Hindlimb muscle (tissue), 1 donor: ENCODE measurements around the gene ATPAF1. TPM values are rescaled to one million over a fixed set of nuclear protein-coding genes. Genes with fewer than 3 reads are reported as not detected.
"Not testable (repeated sequence)": the region's sequence is repeated elsewhere in the genome, so short reads cannot be mapped to it uniquely, and the experiment has no call there.

Experiments
- DNase-seq: peaks from one replicate; pipeline ENCODE4 v3.0.0-alpha.2; 2013
- polyA plus RNA-seq: library from polyadenylated mRNA; unstranded; fragments of 120-200 nt; gene quantifications from one replicate; pipeline ENCODE4 v1.2.1, GENCODE V29; 2013; ENCODE audit not compliant: insufficient read length

Gene ATPAF1
- polyA plus RNA-seq, 1 donor, result 51.7 TPM

DNA sequence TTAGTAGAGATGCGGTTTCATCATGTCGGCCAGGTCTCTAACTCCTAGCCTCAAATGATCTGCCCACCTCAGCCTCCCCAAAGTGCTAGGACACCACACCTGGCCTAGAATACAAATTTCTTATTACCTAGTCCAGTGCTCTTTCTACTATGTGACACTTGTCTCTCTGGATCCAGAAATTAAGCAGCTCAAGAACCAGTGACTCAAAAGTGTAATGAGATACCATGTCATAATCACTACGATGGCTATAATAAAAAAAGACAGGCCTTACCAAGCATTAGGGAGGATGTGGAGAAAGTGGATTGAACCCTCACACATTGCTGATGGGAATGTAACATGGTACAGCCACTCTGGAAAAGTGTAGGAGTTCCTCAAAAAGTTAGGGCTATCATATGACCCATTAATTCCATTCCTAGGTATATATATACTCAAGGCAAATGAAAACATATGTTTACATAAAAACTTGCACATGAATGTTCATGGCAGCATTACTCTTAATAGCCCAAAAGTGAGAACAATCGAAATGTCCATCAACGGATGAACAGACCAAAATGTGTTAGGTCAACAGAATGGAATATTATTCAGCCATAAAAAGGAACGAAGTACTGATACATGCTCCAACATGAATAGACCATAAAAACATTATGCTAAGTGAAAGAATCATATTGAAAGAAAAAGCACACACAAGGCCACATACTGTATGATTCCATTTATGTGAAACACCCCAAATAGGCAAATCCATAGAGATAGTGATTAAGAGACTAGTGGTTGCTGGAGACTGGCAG, 11.8 kb upstream of the ATPAF1 start:
- DNase-seq, result no peak

DNA sequence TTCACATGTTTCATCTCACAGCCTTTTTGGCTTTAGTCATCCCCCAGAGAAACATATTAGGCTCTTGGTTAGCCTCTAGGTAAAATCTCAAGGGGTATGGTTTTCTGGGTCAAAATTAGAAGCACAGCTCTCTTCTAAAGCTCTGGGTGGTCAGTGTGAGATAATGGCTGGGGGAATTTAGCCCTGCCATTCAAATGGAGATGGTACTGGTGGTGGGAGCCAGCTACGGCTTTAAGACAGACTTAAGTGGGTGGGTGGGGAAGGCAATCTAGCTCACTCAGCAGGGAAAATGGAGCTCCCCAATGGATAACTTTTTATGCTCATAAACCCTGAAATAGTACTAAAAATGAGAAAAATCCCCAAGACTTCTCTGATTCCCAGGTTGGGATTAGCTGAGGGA, 9.2 kb upstream of the ATPAF1 start:
- DNase-seq, result no peak

DNA sequence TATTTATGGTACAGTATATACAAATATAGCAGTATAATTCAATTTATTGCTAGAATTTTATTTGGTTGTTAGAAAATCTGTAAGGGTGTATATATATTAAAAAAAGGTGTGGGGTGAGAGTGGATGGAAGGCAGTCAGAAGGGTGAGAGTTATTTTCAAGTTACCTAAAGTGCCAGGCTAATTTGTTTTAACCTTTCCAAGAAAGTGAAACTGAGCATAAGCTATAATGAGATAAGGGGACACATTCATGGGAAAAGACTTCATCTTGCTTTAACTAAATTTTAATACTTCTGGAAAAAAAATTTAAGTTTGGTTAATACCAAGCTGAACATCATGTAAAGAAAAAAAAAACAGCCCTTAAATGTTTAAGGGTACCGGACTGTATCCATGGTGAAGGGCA, 8.4 kb upstream of the ATPAF1 start:
- DNase-seq, result no peak

DNA sequence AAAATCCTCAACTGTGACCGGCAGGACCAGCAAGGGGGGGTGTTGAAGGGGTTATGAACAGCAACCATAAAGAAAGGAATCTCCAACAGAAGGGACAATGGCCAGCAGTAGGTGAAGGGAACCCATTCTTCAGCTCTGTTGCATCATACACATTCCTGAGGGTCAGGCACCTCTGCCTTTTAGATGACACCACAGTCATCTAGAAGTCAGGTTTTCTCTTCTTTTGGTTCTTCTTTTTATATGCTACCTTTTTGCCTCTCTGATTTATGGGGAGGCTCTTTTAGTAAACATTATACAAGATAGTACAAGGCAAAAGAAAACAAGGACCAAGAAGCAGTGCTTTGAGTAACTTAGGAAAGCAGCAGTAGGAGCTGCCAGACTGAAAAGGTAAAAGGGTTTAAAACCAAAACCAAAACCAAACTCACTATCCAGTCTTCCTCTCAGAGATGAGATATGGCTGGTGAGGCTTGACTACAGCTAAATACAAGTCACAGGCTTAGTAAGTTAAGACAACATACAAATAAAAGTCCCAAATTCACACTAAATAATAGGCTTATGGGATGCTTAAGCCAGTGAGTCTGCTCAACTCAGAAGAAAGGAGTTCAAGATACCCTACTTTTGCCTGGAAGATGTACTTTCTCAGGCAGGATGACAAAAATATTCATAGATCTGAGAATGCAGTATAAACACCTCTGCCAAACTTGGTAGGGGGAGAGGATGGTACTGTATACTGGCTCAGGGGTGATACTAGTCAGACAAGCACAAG, 7.6 kb upstream of the ATPAF1 start:
- DNase-seq, result no peak

DNA sequence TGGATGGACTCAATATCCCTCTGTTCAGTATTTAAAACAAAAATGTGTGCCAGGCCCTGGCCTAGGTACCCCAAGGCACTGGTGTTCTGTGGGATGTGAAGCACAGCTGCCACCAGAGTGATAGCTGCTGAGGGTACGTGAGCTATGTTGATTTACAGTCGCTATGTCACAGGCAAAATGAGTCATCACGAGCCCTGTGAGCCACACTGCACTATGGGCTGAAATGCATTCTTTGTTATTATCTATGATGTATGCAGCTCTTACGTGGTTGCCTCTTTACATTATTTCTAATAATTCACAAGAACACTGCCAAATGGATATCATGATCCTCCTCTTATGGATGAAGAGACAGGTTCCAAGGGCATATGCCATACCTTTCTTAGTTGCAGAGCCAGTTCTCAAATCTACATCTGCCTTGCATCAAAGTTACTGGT, 5.6 kb upstream of the ATPAF1 start:
- DNase-seq, result no peak

DNA sequence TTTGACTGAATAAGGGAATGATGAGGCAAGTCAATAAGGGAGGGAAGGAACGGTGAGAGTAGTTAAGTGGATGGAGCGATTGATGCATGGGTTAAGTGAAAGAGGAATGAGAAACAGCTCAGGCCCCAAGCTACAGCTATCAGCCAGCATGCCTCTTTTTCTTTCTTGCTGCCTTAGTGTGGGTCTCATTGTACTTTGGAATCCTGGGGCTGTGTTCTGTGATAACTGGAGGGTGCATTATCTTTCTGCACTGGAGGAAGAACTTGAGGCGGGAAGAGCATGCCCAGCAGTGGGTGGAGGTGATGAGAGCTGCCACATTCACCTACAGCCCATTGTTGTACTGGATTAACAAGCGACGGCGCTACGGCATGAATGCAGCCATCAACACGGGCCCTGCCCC, 4.5 kb upstream of the ATPAF1 start:
- no peak for DNase-seq

DNA sequence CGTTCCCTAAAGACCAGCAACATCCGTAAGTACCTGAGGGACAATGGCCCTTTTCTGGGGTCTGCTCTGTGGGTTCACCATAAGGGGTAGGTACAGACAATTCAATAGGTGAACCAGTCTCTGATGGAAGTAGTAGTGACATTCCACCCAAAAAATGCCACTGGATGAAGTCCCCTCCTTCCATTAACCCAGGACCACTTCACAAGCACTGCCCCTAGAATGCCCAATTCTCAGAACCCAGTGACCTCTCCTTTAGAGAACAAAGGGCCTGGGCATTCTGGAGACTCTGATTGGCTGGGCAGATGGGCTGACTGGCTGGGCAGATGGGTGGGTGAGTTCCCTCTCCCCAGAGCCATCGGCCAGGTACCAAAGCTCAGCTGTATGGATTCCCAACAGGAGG, 3.4 kb upstream of the ATPAF1 start, which contains the start of gene TEX38:
TSS of gene TEX38 (plus strand) at position 301 of the 400 bp plus-strand sequence. CDS start at position 382, 81 bp downstream.
- no peak for DNase-seq

DNA sequence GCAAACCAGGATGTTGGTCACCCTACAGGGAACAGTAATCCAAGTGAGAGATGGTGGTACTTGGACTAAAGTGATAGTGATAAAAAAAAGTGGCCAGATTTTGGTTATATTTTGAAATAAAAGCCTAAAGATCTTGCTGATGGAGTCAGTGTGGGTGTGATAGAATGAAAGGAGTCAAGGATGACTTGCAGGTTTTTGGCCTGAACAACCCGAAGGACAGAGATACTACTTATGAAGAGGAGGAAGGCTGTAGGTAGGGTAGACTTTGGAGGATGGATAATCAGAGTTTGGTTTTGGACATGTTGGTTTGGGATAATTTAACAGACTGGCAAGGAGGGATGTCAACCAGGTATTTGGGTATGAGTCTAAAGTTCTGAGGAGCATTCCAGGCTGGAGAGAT, 2.0 kb upstream of the ATPAF1 start:
- no peak for DNase-seq

DNA sequence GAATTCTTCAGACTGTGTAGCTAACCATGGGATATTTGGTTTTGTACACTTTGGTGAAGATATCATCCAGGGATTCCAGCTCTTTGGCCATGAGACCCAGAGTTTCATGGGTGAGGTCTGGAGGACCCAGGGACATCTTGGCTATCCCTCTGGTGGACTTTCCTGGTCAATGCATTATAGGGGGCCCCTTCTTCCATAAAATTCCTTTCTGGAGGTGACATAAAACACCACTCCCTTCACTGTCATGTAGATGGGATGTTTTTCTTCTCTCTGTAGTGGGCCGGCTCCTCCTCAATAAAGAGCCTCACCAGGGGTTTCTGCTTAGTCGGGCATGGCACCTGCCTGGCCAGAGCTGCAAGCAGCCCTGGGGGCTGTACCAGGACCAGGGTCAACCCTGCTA, 2.2 kb downstream of the ATPAF1 start:
- no peak for DNase-seq

DNA sequence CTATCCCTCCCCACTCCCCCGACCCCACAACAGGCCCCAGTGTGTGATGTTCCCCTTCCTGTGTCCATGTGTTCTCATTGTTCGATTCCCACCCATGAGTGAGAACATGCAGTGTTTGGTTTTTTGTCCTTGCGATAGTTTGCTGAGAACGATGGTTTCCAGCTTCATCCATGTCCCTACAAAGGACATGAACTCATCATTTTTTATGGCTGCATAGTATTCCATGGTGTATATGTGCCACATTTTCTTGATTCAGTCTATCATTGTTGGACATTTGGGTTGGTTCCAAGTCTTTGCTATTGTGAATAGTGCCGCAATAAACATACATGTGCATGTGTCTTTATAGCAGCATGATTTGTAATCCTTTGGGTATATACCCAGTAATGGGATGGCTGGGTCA, 5.2 kb downstream of the ATPAF1 start:
- not testable (repeated sequence) for DNase-seq

DNA sequence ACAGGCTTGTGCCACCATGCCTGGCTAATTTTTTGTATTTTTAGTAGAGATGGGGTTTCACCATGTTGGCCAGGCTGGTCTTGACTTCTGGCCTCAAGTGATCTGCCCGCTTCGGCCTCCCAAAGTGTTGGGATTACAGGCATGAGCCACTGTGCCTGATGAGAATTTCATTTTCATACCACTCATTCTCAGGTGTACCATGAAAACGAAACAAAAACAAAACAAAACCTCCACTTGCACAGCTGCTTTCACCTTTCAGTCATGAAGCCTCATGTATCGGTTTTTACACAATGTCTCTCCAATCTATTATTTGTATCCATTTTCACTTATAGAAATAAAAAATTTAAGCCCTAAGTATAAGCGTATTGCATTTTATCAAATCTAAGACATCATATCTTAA, 8.0 kb downstream of the ATPAF1 start:
- DNase-seq, result not testable (repeated sequence)

DNA sequence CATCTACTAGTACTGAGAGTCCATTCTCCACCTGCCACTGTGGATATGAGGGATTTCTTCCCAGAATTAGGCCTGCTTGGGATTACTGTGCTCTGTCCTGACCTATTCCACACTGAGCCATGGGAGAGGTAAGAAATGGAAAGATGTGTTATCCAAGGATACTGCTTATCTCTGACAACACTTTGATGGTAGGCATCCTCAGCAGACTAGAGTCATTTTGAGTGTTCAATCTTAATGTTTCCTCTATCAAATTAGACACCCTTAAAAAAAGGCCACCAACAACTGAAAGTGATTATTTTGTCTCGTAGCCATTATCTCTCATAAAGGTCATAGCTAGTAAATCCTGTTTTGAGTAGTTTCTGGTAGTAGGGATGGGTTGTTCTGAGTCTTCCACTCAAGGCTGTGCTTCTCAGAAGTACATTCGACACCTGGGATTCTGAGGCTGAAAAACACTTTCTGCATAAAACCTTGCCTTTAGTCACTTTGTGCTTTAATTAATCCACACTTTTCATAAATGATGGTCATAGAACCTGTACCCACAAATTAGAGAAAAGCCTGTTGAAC, 8.8 kb downstream of the ATPAF1 start:
- DNase-seq, result no peak

DNA sequence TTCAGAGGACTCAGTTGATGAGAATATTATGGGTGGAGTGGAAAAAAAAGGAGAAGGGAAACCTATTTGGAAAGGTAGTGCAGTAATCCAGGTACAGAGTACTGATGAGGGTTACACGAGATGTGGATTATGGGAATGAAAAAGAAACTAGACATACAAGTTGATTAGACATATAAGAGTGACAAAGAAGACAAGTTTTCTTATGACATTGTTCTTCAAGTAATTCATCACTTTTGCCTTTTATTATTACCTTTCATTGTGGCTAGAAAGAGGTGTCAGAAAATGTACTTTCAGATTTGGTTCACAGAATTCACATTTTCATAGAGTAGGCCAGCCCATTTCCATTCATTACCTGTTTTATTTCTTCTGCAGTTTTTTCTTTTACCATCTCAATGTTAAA, 10.4 kb downstream of the ATPAF1 start:
- no peak for DNase-seq

DNA sequence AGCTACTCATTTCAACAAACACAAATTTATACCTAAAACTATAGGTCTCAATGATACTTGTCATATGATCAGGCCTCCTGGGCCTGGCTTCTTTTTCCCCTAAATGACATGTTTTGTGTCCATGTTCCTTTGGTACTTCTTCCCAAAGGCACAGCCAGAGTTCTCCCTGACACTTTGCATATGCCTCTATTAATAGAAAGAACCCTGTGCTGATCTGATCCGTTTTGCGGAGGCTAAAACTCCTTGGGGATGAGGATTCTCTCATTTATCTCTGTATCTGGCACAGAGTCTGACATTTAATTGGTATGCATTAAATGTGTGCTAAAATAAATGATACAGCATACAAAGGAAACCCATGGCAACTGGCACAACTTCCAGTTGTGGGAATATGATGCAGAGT, 11.5 kb downstream of the ATPAF1 start:
- no peak for DNase-seq

DNA sequence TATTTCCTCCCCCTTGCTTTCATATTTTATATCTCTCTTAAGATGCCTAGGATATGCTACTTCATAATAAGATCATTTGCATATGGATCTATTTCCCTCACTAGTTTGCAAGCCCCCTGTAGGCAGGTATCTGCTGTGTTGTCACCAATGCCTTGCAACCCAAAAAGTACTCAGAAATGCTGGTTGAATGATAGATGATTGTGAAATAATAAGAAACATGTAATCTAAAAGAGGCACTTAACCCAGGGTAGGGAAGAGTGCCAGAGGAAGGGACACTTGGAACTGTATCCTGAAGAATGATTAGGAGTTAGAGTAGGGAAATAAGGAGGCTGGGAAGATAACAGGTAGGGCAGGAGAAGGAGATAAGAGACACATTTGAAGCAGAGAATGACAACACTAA, 12.3 kb downstream of the ATPAF1 start:
- DNase-seq, result no peak

DNA sequence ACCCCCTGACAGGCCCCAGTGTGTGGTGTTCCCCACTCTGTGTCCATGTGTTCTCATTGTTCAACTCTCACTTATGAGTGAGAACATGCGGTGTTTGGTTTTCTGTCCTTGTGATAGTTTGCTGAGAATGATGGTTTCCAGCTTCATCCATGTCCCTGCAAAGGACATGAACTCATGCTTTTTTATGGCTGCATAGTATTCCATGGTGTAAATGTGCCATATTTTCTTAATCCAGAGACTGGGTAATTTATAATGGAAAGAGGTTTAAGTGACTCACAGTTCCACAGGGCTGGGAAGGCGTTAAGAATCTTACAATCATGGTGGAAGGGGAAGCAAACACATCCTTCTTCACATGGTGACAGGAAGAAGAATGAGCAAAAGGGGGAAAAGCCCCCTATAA, 13.5 kb downstream of the ATPAF1 start:
- DNase-seq, result not testable (repeated sequence)

DNA sequence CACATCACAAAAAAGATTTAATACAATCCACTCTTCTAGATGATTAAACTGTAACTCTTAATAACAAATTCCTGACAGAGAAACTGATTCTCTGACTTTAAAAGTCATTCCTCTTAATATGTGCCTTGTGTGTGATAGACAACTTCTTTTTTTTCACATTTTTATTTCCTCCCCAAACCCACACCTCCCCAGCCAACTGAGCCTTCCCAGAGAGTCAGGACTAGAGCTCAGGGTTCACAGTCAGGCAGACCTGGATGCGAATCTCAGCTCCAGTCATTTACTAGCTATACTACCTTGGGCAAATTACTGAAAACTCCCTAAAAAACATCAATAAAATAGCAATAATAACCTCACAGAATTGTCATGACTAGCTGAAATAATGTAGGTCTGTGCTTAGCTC, 14.2 kb downstream of the ATPAF1 start:
- no peak for DNase-seq

DNA sequence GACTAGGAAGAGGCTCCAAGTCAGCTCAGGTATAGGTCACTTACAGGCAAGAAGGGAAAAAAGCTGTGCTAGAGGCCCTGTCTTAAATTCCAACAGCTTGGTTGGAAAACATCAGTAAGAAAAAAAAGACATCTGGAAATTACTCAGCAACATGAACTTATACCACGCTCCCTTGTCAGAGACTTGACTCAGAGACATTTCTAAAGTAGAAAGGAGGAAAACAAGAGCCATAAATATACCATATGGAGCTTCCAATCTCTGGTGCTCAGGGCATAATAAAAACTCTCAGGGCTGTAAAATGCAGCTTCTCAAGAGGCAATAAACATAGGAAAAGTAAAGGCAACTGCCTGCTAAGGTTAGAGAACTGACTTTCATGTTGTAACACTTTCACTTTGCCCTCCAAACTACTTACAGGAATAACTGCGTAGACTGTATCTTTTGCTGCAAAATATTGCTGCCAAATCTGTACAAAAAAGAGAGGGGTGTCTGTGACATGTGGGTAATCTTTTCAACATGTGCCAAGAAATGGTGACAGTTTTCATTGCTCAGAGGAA, 14.7 kb downstream of the ATPAF1 start:
- no peak for DNase-seq

DNA sequence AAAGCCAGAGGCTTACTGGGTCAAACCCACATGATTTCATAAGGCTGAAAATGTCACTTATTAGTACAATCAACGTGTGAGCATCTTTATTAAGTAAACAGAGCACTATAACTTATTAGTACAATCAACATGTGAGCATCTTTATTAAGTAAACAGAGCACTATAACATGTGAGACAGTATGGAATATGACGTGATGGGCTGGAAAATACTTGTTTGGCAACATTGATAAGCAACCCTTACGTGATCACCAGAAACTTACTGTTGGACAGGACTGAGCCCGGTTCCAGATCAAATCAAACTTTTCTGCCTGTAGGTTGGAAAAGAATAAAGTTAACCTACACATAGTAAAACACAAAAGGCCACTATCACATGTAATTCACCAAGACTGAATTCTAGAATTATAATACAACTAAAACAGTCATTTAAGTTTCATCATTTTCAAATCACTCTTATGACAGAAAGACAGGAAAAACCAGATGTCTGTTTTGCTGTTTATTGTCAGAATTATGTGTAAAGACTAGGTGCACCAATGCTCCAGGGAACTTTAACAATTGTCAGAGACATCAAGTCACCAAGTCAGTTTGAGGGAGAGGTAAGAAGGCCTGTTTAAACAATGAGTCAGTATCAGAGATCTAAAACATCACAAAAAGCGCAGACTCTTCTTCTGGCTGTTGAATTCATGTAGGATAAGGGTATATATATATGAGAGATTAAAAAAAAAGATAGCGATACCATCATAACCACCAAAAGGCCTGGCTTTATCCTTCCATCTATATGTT, 15.7 kb downstream of the ATPAF1 start:
- DNase-seq, result no peak

DNA sequence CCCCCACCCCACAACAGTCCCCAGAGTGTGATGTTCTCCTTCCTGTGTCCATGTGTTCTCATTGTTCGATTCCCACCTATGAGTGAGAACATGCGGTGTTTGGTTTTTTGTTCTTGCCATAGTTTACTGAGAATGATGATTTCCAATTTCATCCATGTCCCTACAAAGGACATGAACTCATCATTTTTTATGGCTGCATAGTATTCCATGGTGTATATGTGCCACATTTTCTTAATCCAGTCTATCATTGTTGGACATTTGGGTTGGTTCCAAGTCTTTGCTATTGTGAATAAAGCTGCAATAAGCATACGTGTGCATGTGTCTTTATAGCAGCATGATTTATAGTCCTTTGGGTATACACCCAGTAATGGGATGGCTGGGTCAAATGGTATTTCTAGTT, 17.0 kb downstream of the ATPAF1 start:
- not testable (repeated sequence) for DNase-seq

DNA sequence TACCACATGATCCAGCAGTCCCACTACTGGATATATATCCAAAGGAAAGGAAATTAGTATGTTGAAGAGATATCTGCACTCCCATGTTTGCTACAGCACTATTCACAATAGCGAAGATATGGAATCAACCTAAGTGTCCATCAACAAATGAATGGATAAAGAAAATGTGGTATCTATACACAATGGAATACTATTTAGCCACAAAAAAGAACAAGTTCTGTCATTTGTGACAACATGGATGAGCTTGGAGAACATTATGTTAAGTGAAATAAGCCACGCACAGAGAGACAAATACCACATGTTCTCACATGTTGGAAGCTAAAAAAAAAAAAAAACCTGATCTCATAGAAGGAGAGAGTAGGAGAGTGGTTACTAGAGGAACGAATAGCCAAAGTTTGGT, 17.7 kb downstream of the ATPAF1 start:
- DNase-seq, result no peak

DNA sequence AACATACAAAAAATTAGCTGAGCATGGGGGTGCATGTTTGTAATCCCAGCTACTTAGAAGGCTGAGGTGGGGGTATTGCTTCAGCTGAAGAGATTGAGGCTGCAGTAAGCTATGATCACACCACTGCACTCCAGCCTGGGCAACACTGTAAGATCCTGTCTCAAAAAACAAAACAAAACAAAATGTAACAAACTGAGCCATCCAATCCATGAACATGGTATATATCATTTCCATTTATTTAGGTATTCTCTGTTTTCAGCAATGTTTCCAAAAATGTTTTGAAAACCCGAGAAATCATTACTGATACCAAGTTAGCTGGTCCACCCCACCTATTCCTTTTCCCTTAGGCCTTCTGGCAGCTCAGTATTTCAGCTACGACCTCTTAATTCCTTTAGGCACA, 18.4 kb downstream of the ATPAF1 start:
- no peak for DNase-seq

DNA sequence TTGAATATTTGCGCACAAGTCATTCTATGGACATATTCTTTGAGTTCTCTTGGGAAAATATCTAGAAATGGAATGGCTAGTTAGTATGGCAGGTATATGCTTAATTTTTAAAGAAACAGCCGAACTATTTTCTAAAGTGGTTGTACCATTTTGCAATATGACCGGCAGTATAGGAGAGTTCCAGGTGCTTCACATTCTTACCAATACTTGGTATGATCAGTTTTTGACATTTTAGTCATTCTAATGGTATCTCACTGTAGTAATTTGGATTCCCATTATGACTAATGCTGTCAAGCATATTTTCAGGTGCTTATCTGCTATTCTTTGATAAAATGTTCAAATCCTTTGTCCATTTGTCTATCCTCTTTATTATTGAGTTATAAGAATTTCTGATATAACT, 20.6 kb downstream of the ATPAF1 start:
- no peak for DNase-seq
